Right lobe of liver (tissue), 4 donors: ENCODE measurements around the gene CIB4.

ENCODE experiments used
- CTCF ChIP-seq, 4 donors: fragments of 200-600 bp in 3 of 4; fragments of 450-650 bp in 1 of 4; IDR thresholded peaks; one replicate each; pipeline versions ENCODE4 v1.5.1 to v1.8.0; 2016 to 2022; ENCODE audit warnings: antibody characterized with exemption in 4 of 4, mild to moderate bottlenecking in 2 of 4
- POLR2A ChIP-seq: fragments of 450-650 bp; IDR thresholded peaks from one replicate; pipeline ENCODE4 v1.6.1; 2017; ENCODE audit warnings: antibody characterized with exemption, mild to moderate bottlenecking
- donor health status: DM: no; HTN: no; CAD: no.
- donor health status: DM: no; HTN: no; CAD: no.
- donor health status: DM: no; HTN: yes; CAD: no.

GRCh38 chr2:26556309-26557243, 84.6 kb downstream of the CIB4 start:
- no peak for TF ChIP-seq CTCF (IDR thresholded peaks at IDR 0.05)
- TF ChIP-seq POLR2A, result no peak
